HepG2 (cell line): Measurements from ENCODE around the gene OPALIN.

Source experiments
- ZBTB37 ChIP-seq: sonication (generic); formaldehyde crosslinking; IDR thresholded peaks from 2 replicates; pipeline ENCODE4 v1.4.0; 2020; ENCODE audit warnings: mild to moderate bottlenecking, missing genetic modification reagents
- ZNF232 ChIP-seq: sonication (generic); formaldehyde crosslinking; IDR thresholded peaks from 2 replicates; pipeline ENCODE4 v1.4.0; 2020; ENCODE audit warnings: missing genetic modification reagents, borderline replicate concordance

- TF ChIP-seq ZBTB37 (CRISPR knock-in tag) = no peak
- TF ChIP-seq ZNF232 = no peak
These were observed 57.2 kb downstream of the OPALIN start for GRCh38 chr10:96301616-96302015.
